Suppressor macrophage (primary cell): ENCODE measurements around the gene KLHL7.
A peak's percentile ranks its signal among the peaks of the same experiment; 100 is the strongest.
"Not testable (repeated sequence)": the region's sequence is repeated elsewhere in the genome, so short reads cannot be mapped to it uniquely, and the experiment has no call there.

Source experiments
- DNase-seq, 4 experiments: peaks; one replicate each; pipeline ENCODE4 v3.0.0-alpha.2; 2020 to 2022

KLHL7 gene

GRCh38 chr7:23218196-23218595 is 112.6 kb downstream of the KLHL7 start:
- DNase-seq: no peak

GRCh38 chr7:23220690-23221305 is 115.2 kb downstream of the KLHL7 start:
- DNase-seq: no peak

GRCh38 chr7:23222439-23223030 is 117.0 kb downstream of the KLHL7 start:
- no peak for DNase-seq

GRCh38 chr7:23224364-23224763 is 118.8 kb downstream of the KLHL7 start:
- DNase-seq: not testable (repeated sequence)

GRCh38 chr7:23226844-23227450 is 121.4 kb downstream of the KLHL7 start:
- DNase-seq: peak in 1 of 4 experiments; percentile 27
